Measurements from ENCODE around the gene FLYWCH2. TPM values are rescaled to one million over a fixed set of nuclear protein-coding genes. Genes with fewer than 3 reads are reported as not detected.
A peak's percentile ranks its signal among the peaks of the same experiment; 100 is the strongest.

Gene FLYWCH2
- total RNA-seq, 4 donors from 2014 or later: 18.9 to 47.9 (median 39.5) TPM

DNA sequence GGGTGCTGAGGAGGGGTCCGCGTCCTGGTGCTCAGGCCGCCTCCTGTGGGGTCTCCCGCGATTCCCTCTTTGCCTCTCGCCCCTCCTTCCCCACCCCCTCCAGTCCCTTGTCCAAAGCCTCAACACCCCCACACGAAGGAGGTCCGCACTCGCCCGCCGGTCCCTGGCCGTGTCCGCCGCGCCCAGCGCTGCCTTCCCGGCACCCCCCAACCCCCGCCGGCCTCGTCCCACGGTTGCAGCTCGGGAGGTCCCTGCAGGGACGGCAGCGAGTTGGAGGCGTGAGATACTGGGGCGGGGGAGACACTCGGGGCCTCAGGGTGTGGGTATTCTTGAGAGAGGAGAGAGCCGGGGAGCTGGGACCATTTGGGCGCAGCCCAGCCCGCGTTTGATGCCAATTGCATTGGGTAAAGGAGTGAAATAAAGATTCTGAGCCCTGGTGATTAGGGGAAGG lies 468 bp downstream of the FLYWCH2 start:
- 0% methylated on average over 2 to 4 of the region's 31 CpGs for WGBS, 2 donors
- H3K4me3 ChIP-seq: peak overlapping the region; percentile 64 to 85 (median 79)
- H3K36me3 ChIP-seq: peaks cover 0 to 4% (median 0%) of the 10 kb centered on the region in 3 donors
- H3K27ac ChIP-seq: peak overlapping the region; percentile 93 to 97 (median 96)
- H3K9me3 ChIP-seq: no peaks in the 10 kb centered on the region
- peaks cover 5 to 21% (median 14%) of the 10 kb centered on the region in 3 donors for H3K4me1 ChIP-seq
- H3K27me3 ChIP-seq: no peaks in the 10 kb centered on the region
- intact Hi-C loops (cut with DNase I): no loop called here
- no peak for DNase-seq
- TF ChIP-seq, protein P1, sequence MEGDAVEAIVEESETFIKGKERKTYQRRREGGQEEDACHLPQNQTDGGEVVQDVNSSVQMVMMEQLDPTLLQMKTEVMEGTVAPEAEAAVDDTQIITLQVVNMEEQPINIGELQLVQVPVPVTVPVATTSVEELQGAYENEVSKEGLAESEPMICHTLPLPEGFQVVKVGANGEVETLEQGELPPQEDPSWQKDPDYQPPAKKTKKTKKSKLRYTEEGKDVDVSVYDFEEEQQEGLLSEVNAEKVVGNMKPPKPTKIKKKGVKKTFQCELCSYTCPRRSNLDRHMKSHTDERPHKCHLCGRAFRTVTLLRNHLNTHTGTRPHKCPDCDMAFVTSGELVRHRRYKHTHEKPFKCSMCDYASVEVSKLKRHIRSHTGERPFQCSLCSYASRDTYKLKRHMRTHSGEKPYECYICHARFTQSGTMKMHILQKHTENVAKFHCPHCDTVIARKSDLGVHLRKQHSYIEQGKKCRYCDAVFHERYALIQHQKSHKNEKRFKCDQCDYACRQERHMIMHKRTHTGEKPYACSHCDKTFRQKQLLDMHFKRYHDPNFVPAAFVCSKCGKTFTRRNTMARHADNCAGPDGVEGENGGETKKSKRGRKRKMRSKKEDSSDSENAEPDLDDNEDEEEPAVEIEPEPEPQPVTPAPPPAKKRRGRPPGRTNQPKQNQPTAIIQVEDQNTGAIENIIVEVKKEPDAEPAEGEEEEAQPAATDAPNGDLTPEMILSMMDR (IDR thresholded peaks at IDR 0.05): no peak
- TF ChIP-seq POLR2A (IDR thresholded peaks at IDR 0.05): no peak

DNA sequence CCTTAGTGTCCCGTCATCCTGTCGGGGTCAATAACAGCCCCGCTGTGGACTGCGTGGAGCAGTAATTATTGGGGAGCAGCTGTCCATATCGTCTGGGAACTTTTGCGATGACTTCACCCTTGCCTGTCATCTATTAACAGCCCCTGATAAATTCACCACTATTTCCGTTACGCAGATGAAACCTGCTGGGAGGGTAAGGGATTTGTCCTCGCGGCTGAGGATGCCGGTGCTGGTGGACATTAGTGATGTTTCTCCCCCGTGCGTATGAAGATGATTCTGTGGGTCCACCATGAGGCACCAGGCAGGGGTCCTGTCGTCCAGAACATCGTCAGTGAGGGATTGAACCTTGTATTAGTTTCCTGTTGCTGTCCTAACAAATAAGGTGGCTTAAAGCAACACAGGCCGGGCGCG lies 1.0 kb downstream of the FLYWCH2 start:
- peak overlapping the region; percentile 93 to 97 (median 96) for H3K27ac ChIP-seq
- no peaks in the 10 kb centered on the region for H3K27me3 ChIP-seq
- peaks cover 5 to 21% (median 14%) of the 10 kb centered on the region in 3 donors for H3K4me1 ChIP-seq
- intact Hi-C loops (cut with DNase I): no loop called here
- peak overlapping the region; percentile 64 to 85 (median 79) for H3K4me3 ChIP-seq
- no peak for DNase-seq
- H3K36me3 ChIP-seq: peaks cover 0 to 4% (median 0%) of the 10 kb centered on the region in 3 donors
- WGBS, 2 donors: 41 to 53% methylated on average over 11 to 14 of the region's 18 CpGs
- TF ChIP-seq, protein P1 (IDR thresholded peaks at IDR 0.05): no peak
- no peak for TF ChIP-seq POLR2A (IDR thresholded peaks at IDR 0.05)
- H3K9me3 ChIP-seq: no peaks in the 10 kb centered on the region

DNA sequence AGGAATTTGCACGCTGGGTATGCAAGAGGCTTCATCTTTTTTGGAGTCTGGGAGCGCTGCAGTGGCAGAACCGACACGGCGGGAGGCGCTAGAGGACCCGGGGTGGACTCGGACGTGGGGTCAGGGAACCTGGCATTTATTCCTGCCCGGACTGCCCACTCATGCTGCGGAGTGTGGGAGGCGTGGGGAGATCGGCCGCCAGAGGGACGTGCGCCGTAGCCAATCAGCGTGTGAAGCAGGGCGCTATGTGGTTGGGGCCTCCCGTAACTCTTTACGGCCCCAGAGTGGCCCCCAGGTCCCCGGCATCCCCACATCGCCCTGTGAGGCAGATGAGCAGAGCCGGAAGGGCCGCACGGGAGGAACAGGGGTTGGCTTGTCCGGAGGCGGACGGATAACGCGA lies 11.2 kb downstream of the FLYWCH2 start:
- peaks cover 0 to 31% (median 6%) of the 10 kb centered on the region in 3 donors for H3K36me3 ChIP-seq
- H3K27me3 ChIP-seq: no peaks in the 10 kb centered on the region
- no peak for DNase-seq
- no peaks in the 10 kb centered on the region for H3K9me3 ChIP-seq
- H3K4me3 ChIP-seq: no peak overlapping the region
- H3K4me1 ChIP-seq: peaks cover 0 to 15% (median 5%) of the 10 kb centered on the region in 3 donors
- no peak overlapping the region for H3K27ac ChIP-seq
- TF ChIP-seq POLR2A (IDR thresholded peaks at IDR 0.05): no peak
- TF ChIP-seq, protein P1 (IDR thresholded peaks at IDR 0.05): no peak
- WGBS, 2 donors: 75 to 96% methylated on average over 6 to 13 of the region's 31 CpGs
- intact Hi-C loops (cut with DNase I): no loop called here

DNA sequence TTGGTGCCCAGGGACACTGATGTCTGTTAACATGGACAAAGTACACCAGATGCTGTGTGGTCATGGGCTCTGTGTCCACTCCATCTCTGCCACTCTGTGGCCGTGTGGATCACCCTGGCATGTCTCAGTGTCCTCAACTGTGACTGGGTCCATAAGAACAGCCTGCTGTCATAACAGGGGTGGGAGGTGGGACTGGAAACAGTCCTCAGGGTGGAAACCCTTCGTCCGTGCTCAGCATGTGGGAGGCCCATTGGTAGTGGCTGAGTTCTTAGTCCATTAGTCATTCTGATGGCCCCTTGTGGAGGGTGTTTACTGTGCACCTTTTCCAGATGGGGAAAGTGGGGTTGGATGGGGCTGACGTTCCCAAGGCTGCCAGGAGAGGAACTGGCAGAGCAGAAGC lies 12.8 kb downstream of the FLYWCH2 start:
- Histone ChIP-seq H3K4me1 (peaks cover 0 to 6% (median 3%) of the 10 kb centered on the region in 3 donors), H3K9me3 (no peaks in the 10 kb centered on the region), H3K27me3 (no peaks in the 10 kb centered on the region), H3K27ac (no peak overlapping the region), H3K4me3 (no peak overlapping the region), H3K36me3 (peaks cover 0 to 47% (median 6%) of the 10 kb centered on the region in 3 donors)
- WGBS, 2 donors: 100% methylated on average over 1 of the region's 4 CpGs; no CpG with 5 or more reads in 1 of the 2 donors
- intact Hi-C loops (cut with DNase I): no loop called here
- TF ChIP-seq POLR2A (IDR thresholded peaks at IDR 0.05): no peak
- TF ChIP-seq, protein P1 (IDR thresholded peaks at IDR 0.05): no peak
- DNase-seq: no peak

DNA sequence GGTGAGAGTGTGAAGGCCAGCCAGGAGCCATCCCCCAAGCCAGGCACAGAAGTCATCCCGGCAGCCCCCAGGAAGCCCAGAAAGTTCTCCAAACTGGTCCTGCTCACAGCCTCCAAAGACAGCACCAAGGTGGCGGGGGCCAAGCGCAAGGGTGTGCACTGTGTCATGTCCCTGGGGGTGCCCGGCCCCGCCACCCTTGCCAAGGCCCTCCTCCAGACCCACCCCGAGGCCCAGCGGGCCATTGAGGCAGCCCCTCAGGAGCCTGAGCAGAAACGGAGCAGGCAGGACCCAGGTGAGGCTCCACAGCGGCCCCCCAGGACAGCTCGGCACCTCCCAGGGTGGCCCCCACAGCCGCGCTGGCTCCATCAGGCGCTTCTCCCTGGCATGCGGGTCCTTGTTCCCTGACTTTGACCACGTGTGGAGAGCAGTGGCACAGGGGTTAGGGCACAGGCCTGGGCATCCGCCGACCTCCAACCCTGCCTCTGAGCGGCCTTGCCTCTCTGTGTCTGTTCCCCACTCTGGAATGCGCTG lies 13.5 kb downstream of the FLYWCH2 start:
- intact Hi-C loops (cut with DNase I): no loop called here
- TF ChIP-seq, protein P1 (IDR thresholded peaks at IDR 0.05): no peak

More for the DNA sequence above, 13.5 kb downstream of the FLYWCH2 start:
- no CpG with 5 or more reads among the region's 19 CpGs for WGBS, 2 donors
- H3K4me3 ChIP-seq: no peak overlapping the region
- no peak for DNase-seq
- no peaks in the 10 kb centered on the region for H3K27me3 ChIP-seq
- H3K27ac ChIP-seq: no peak overlapping the region
- H3K4me1 ChIP-seq: no peaks in the 10 kb centered on the region
- no peaks in the 10 kb centered on the region for H3K9me3 ChIP-seq
- peaks cover 0 to 51% (median 6%) of the 10 kb centered on the region in 3 donors for H3K36me3 ChIP-seq
